NCI-H226 (cell line): Measurements from ENCODE around the gene MYOZ2.
A peak's percentile ranks its signal among the peaks of the same experiment; 100 is the strongest.
"Not testable (repeated sequence)": the region's sequence is repeated elsewhere in the genome, so short reads cannot be mapped to it uniquely, and the experiment has no call there.

Experiments
- DNase-seq: peaks from one replicate; pipeline ENCODE4 v3.0.0-alpha.2; 2015

The MYOZ2 gene

GRCh38 chr4:119130365-119131065 lies 5.1 kb upstream of the MYOZ2 start:
- no peak for DNase-seq

- no peak for DNase-seq
Measured at GRCh38 chr4:119131164-119131563, 4.5 kb upstream of the MYOZ2 start.

GRCh38 chr4:119132306-119132705 lies 3.3 kb upstream of the MYOZ2 start:
- DNase-seq = no peak

GRCh38 chr4:119136546-119136945 lies 914 bp downstream of the MYOZ2 start:
- DNase-seq = peak; percentile 17

GRCh38 chr4:119138046-119138445 lies 2.4 kb downstream of the MYOZ2 start:
- DNase-seq = peak; percentile 68

- DNase-seq = peak; percentile 32
Measured at GRCh38 chr4:119139311-119139710, 3.7 kb downstream of the MYOZ2 start.

GRCh38 chr4:119139822-119140252 lies 4.2 kb downstream of the MYOZ2 start:
- DNase-seq = no peak

- not testable (repeated sequence) for DNase-seq
Measured at GRCh38 chr4:119141283-119141682, 5.7 kb downstream of the MYOZ2 start.

GRCh38 chr4:119142833-119143232 lies 7.2 kb downstream of the MYOZ2 start:
- DNase-seq = no peak

- DNase-seq = not testable (repeated sequence)
Measured at GRCh38 chr4:119143341-119143740, 7.7 kb downstream of the MYOZ2 start.

GRCh38 chr4:119149110-119149509 lies 13.5 kb downstream of the MYOZ2 start:
- no peak for DNase-seq

- DNase-seq = no peak
Measured at GRCh38 chr4:119151161-119151560, 15.5 kb downstream of the MYOZ2 start.

GRCh38 chr4:119152741-119153140 lies 17.1 kb downstream of the MYOZ2 start:
- DNase-seq = no peak

GRCh38 chr4:119162174-119162573 lies 26.5 kb downstream of the MYOZ2 start:
- no peak for DNase-seq

- DNase-seq = no peak
Measured at GRCh38 chr4:119165767-119166166, 30.1 kb downstream of the MYOZ2 start.

GRCh38 chr4:119170195-119170594 lies 34.6 kb downstream of the MYOZ2 start:
- no peak for DNase-seq

- DNase-seq = no peak
Measured at GRCh38 chr4:119172223-119172622, 36.6 kb downstream of the MYOZ2 start.

- DNase-seq = not testable (repeated sequence)
Measured at GRCh38 chr4:119173729-119174361, 38.2 kb downstream of the MYOZ2 start.

GRCh38 chr4:119179011-119179410 lies 43.4 kb downstream of the MYOZ2 start:
- no peak for DNase-seq

- no peak for DNase-seq
Measured at GRCh38 chr4:119184128-119184527, 48.5 kb downstream of the MYOZ2 start.

GRCh38 chr4:119189638-119190037 lies 54.0 kb downstream of the MYOZ2 start:
- DNase-seq = no peak

GRCh38 chr4:119190354-119190753 lies 54.7 kb downstream of the MYOZ2 start:
- no peak for DNase-seq

- no peak for DNase-seq
Measured at GRCh38 chr4:119191505-119191904, 55.9 kb downstream of the MYOZ2 start.

- DNase-seq = no peak
Measured at GRCh38 chr4:119197772-119198212, 62.2 kb downstream of the MYOZ2 start.

- DNase-seq = no peak
Measured at GRCh38 chr4:119204916-119205315, 69.3 kb downstream of the MYOZ2 start.
